ENCODE measurements around the gene ASCL4.

The ASCL4 gene

GRCh38 chr12:107779077-107779831 is 4.8 kb downstream of the ASCL4 start:
- Histone ChIP-seq H3K9me2 (replicated peaks; ENCODE audit: low read depth, low read length) (no peaks in the 10 kb centered on the region), H3K27me3 (ENCODE audit: insufficient read depth, low read length, poor library complexity, severe bottlenecking) (no peaks in the 10 kb centered on the region), H3K4me1 (ENCODE audit: insufficient read depth, low read length, poor library complexity, severe bottlenecking) (peaks cover 71% of the 10 kb centered on the region), H4K20me1 (ENCODE audit: insufficient read depth, low read length, poor library complexity, severe bottlenecking) (no peaks in the 10 kb centered on the region), H3K4me2 (ENCODE audit: low read depth, low read length, poor library complexity, severe bottlenecking) (peak overlapping the region; percentile 39), H3F3A (ENCODE audit: low read depth) (peaks cover 2% of the 10 kb centered on the region; the same call in 1 of the 2 replicates), H2AFZ (ENCODE audit: low read length) (no peak overlapping the region), H3K4me3 (ENCODE audit: low read length, poor library complexity, severe bottlenecking) (no peak overlapping the region), H3K9ac (ENCODE audit: low read depth, low read length, poor library complexity, severe bottlenecking) (peak overlapping the region; percentile 9), H3K79me2 (ENCODE audit: insufficient read depth, low read length) (peaks cover 30% of the 10 kb centered on the region), H3K36me3 (ENCODE audit: insufficient read depth, low read length) (no peaks in the 10 kb centered on the region), H3K9me3 (ENCODE audit: insufficient read depth, low read depth, low read length) (no peaks in the 10 kb centered on the region)
- no peak for TF ChIP-seq EZH2phosphoT487 (IDR thresholded peaks at IDR 0.05; ENCODE audit: borderline replicate concordance)
- TF ChIP-seq CTCF (conservative IDR thresholded peaks at IDR 0.05; ENCODE audit: low read length): no peak

DNA sequence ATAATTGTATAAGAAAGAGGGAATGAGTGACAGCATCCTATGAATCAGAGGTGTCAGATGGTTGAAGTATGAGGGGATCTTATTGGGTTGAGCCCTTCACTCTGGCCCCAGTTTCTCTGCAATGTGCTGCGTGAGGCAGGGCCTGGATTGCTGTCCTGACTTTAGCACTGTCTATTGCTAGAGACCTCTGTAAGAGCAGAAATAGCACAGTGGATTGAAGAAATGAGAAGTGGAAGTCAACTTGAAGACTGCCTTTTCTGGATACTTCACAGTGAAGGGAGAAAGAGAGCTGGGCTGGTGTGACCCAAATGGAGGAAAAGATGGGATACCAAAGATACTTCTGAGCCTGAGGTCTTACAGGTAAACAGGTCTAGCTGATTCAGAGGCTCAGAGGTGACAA is 5.8 kb downstream of the ASCL4 start:
- Histone ChIP-seq H3F3A (ENCODE audit: low read depth) (peaks cover 4% of the 10 kb centered on the region; the same call in 1 of the 2 replicates), H3K4me1 (ENCODE audit: insufficient read depth, low read length, poor library complexity, severe bottlenecking) (peaks cover 70% of the 10 kb centered on the region), H2AFZ (ENCODE audit: low read length) (no peak overlapping the region), H3K79me2 (ENCODE audit: insufficient read depth, low read length) (peaks cover 25% of the 10 kb centered on the region), H4K20me1 (ENCODE audit: insufficient read depth, low read length, poor library complexity, severe bottlenecking) (no peaks in the 10 kb centered on the region), H3K9ac (ENCODE audit: low read depth, low read length, poor library complexity, severe bottlenecking) (no peak overlapping the region), H3K27me3 (ENCODE audit: insufficient read depth, low read length, poor library complexity, severe bottlenecking) (no peaks in the 10 kb centered on the region), H3K4me3 (ENCODE audit: low read length, poor library complexity, severe bottlenecking) (no peak overlapping the region), H3K36me3 (ENCODE audit: insufficient read depth, low read length) (no peaks in the 10 kb centered on the region), H3K9me3 (ENCODE audit: insufficient read depth, low read depth, low read length) (no peaks in the 10 kb centered on the region), H3K4me2 (ENCODE audit: low read depth, low read length, poor library complexity, severe bottlenecking) (no peak overlapping the region), H3K9me2 (replicated peaks; ENCODE audit: low read depth, low read length) (no peaks in the 10 kb centered on the region)
- TF ChIP-seq CTCF (conservative IDR thresholded peaks at IDR 0.05; ENCODE audit: low read length) (no peak), EZH2phosphoT487 (IDR thresholded peaks at IDR 0.05; ENCODE audit: borderline replicate concordance) (no peak)

GRCh38 chr12:107782067-107782466 is 7.6 kb downstream of the ASCL4 start:
- H3F3A ChIP-seq (ENCODE audit: low read depth): peaks cover 4% of the 10 kb centered on the region; the same call in 1 of the 2 replicates
- peaks cover 7% of the 10 kb centered on the region for H3K79me2 ChIP-seq (ENCODE audit: insufficient read depth, low read length)
- no peak overlapping the region for H2AFZ ChIP-seq (ENCODE audit: low read length)
- no peaks in the 10 kb centered on the region for H3K9me3 ChIP-seq (ENCODE audit: insufficient read depth, low read depth, low read length)
- no peaks in the 10 kb centered on the region for H3K27me3 ChIP-seq (ENCODE audit: insufficient read depth, low read length, poor library complexity, severe bottlenecking)
- no peak overlapping the region for H3K4me3 ChIP-seq (ENCODE audit: low read length, poor library complexity, severe bottlenecking)
- H3K4me2 ChIP-seq (ENCODE audit: low read depth, low read length, poor library complexity, severe bottlenecking): no peak overlapping the region
- TF ChIP-seq CTCF (conservative IDR thresholded peaks at IDR 0.05; ENCODE audit: low read length): no peak
- no peak for TF ChIP-seq EZH2phosphoT487 (IDR thresholded peaks at IDR 0.05; ENCODE audit: borderline replicate concordance)
- H3K9ac ChIP-seq (ENCODE audit: low read depth, low read length, poor library complexity, severe bottlenecking): peak overlapping the region; percentile 9
- no peaks in the 10 kb centered on the region for H3K36me3 ChIP-seq (ENCODE audit: insufficient read depth, low read length)
- H3K4me1 ChIP-seq (ENCODE audit: insufficient read depth, low read length, poor library complexity, severe bottlenecking): peaks cover 53% of the 10 kb centered on the region
- no peaks in the 10 kb centered on the region for H3K9me2 ChIP-seq (replicated peaks; ENCODE audit: low read depth, low read length)
- H4K20me1 ChIP-seq (ENCODE audit: insufficient read depth, low read length, poor library complexity, severe bottlenecking): no peaks in the 10 kb centered on the region

Data from Loucy (cell line).